ENCODE measurements around the gene DLEC1.
"Not testable (repeated sequence)": the region's sequence is repeated elsewhere in the genome, so short reads cannot be mapped to it uniquely, and the experiment has no call there.

Gene DLEC1

DNA sequence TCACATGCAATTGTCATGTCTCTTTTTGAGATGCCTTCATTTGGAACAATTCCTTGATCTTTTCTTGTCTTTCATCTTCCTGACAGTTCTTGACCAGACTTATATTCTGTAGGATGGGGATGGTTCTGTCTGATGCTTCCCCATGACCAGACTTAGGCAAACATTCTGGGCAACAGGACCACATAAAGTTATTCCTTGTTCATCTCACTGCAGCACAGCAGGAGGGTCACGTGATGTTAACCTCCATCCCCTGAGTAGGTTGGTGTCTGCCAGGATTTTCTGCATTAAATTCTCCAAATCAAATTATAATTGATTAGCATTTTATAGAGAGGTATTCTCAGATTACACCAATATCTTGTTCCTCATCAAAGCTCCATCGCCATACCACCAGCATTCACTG, 7.8 kb downstream of the DLEC1 start:
- DNase-seq: no peak

DNA sequence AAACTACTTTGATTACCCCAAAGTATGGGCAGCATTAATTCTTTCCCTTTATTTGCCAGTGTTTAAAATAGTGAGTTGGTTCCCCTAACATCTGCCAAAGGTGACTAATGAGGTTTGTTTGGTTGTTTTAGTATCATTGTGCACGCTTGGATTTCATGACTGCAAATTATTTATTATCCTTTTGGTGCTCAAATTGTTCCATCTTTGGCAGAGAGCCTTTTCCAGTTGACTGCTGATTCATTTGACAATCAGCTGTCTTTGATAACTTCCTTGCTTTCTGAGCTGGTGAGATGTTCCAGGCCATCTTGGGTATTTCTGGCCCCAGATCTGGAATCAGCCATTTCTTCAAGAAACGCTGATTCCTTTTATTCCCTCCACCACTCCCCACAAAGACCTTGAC, 8.9 kb downstream of the DLEC1 start:
- DNase-seq: no peak

DNA sequence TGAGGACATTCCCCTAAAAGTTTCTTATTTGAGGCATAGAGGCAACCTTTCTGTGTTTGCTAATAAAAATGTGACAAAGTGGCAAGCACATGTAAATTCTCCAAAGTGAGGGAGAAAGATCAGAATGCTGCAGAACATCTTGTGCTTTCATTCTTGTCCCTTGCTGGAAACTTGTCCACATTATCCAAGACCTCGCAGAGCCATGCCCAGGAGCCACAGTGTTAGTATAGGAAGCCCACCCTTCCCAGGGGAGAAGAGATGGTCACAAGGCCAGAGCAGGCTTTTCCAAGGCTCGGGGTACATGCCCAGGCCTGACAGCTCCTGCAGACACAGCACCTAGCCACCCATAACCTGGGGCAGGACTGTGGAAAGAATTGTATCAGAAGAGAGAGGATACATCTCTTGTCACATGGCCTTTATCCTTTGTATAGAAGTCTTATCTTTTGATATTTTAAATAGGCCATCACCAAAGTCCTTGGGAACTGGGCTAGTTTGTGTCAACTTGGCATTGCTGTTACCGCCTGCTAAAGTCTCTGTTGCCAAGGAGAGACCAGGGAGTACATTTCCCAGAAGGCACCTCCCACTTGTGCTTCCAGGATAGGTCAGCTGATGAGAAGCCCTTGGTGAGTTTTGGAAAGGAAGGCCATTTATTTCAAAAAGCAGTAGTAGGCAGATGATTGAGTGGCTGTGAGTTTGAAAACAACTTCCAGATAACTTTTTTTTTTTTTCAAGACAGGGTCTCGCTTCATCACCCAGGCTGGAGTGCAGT, 10.5 kb downstream of the DLEC1 start:
- no peak for DNase-seq

DNA sequence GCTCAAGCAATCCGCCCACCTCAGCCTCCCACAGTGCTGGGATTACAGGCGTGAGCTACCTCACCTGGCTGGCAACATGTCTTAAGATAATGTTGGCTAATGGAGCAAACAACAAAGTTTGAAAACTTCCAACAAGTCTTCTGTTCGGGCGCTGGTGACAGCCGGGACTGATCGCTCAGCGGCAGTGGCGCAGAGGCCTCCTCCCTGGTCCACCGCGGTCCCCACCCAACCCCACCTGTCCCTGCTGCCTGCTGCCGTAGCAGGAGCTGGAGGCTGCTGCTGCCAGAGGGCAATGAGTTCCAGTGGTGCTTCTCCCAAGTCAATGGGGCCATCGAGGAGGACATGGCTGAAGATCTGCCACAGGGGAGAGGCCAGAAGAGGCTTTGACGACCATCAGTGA, 12.1 kb downstream of the DLEC1 start:
- no peak for DNase-seq

DNA sequence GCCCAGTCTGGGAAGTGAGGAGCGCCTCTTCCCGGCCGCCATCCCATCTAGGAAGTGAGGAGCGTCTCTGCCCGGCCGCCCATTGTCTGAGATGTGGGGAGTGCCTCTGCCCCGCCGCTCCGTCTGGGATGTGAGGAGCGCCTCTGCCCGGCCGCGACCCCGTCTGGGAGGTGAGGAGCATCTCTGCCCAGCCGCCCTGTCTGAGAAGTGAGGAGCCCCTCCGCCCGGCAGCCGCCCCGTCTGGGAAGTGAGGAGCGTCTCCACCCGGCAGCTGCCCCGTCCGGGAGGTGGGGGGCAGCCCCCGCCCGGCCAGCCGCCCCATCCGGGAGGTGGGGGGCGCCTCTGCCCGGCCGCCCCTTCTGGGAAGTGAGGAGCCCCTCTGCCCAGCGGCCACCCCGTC, 14.3 kb downstream of the DLEC1 start:
- DNase-seq: not testable (repeated sequence)

DNA sequence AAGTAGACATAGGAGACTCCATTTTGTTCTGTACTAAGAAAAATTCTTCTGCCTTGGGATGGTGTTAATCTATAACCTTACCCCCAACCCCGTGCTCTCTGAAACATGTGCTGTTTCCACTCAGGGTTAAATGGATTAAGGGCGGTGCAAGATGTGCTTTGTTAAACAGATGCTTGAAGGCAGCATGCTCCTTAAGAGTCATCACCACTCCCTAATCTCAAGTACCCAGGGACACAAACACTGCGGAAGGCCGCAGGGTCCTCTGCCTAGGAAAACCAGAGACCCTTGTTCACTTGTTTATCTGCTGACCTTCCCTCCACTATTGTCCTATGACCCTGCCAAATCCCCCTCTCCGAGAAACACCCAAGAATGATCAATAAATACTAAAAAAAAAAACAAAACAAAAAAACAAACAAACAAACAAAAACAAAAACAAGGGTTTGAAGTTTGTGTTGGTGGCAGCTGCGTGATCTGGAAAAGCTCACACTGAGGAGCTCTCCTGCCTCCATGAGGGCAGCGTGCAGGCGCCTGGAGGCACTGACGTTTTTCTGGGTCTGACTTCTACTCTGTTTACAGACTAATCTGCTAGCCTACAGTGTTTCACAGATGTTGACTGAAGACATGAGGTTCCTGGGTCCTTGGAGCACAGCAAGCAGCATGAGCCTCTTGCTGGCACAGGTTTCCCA, 14.9 kb downstream of the DLEC1 start:
- DNase-seq: not testable (repeated sequence)

DNA sequence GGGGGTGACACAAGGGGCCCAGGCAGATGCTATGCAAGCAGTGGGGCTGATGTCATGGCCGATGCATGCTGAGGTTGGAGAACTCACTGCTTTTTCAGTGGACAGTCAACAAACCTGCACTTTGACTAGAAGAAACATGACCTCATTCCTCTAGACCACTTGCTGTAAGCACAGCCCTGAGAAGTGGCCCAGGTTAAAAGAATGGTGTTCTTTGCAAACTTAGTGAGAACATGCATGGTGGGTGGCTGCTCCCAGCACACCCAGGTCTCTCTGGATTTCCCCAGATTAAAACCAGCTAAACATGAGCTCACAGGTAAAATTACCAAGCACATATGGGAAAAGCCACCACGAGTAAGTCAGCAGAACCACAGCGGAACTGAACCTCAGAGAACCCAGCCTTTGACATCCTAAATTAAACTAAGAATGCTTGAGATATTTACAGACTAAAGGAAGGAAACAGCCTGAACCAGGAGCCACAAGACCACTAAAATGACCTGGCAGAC, 15.5 kb downstream of the DLEC1 start:
- no peak for DNase-seq

DNA sequence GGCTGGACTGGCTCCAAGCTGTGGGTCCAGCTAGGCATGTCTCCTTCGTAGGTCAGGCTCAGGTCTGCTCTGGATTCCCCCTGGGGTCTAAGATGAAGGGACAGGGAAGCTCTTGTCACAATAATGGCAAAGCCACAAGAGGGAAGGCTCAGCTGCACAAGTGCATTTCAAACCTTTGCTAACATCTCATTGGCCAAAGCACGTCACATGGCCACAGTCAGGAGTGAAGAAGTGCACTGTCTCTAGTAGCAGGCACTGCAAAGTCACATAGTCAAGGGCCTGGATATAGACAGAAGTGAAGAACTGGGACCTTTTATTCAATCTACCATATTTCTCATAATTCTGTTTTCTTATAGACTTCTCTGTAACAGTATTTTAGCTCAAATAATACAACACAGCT, 20.1 kb downstream of the DLEC1 start:
- no peak for DNase-seq

DNA sequence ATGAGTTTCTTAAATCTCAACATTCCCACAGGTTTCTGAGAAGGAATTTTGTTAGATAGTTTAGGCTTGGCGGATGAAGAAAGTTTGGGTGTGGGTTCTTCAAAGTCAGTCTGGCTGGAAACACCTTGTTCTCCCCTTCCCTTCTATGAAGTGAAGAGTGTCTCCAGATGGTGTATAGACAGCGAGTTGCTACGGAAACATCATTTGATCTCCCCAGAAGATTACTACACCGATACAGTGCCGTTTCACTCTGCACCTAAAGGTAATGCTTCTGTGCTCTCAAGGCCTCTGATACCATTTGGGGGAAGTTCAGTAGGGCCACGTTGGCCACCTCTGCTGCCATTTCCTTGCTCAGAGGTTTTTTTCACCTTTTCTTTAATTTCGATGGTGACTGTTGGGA, 20.6 kb downstream of the DLEC1 start:
- DNase-seq: no peak

DNA sequence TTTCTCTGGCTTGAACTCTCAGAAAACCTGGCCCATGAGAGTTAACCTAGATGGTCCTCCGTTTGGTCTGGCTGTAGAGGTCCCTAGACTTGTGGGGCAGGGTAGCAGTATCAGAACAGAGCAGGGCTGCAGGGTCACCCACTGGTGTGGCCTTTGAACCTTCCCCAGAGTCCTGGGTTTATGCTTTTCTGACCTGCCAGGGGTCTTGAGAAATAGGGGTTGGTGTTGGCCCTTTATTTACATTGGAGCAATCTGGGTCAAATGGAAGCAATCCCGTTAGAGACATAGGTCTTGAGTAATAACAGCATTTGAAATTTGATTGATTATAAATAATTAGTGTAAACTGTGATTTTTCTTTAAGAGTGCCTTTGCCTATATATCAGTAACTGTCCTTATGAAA, 23.8 kb downstream of the DLEC1 start:
- DNase-seq: no peak

DNA sequence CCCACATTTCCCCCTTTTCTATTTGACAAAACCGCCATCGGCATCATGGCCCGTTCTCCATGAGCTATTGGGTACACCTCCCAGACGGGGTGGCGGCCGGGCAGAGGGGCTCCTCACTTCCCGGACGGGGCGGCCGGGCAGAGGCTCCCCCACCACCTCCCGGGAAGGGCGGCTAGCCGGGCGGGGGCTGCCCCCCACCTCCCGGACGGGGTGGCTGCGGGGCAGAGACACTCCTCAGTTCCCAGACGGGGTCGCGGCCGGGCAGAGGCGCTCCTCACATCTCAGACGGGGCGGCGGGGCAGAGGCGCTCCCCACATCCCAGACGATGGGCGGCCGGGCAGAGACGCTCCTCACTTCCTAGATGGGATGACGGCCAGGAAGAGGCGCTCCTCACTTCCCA, 25.4 kb downstream of the DLEC1 start:
- not testable (repeated sequence) for DNase-seq

DNA sequence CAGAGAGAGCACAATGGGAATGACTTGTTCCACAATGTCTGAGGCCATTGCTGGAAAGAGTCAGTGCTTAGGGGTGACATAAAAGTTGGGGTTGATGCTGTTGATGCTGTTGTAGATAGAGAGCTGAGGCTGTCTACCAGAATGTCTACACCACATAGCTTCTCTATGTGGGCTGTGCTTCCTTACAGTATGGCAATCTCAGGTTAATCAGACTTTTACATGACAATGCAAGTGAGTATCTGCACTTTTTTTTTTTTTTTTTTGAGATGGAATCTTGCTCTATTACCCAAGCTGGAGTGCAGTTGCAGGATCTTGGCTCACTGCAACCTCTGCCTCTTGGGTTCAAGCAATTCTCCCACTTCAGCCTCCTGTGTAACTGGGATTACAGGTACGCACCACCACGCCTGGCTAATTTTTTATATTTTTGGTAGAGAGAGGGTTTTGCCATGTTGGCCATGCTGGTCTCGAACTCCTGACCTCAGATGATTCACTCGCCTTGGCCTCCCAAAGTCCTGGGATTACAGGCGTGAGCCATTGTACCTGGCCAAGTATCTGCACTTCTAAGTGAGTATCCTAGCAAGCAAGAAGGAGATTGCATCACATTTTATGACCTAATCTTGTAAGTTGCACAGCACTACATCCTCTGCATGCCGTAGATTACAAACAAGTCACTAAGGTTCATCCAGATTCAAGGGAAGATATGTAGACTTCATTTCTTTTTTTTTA, 28.7 kb downstream of the DLEC1 start:
- DNase-seq: no peak

DNA sequence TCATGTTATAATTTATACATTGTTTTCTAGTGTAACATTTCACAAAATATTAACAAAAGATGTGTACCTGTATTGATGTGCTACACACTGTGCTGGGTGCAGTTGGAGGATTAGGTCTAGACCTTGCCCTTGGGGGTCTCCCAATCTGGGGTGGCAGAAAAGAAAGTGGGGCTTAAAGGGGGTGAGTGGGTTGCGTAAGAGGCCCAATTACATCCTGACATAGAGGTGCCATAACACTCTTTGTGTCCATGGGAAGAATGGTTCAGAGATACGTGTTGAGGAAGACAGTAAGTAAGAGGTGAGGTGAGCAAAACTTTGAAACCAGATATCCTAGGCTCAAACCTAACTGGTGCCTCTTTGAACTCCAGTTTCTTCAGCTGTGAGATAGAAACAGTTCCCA, 31.0 kb downstream of the DLEC1 start:
- DNase-seq: no peak

DNA sequence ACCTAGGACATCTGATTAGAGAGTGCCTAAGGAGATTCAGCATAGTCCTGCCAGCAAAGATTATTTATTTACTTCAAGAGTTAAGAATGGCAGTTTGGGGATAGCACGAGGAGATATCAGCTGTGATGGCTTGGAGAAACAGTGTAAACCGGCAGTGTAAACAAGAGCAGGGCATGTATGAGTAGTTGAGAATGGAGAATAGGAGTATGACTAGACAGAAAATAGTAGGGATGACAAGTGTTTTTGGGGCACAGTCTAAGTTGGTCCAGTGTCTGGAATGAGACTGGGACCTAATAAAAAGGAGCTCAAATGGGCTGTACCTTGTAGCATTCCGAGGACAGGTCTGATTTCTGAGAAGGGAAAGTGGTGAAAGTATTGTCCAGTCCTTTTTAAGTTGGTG, 38.1 kb downstream of the DLEC1 start:
- DNase-seq: not testable (repeated sequence)

DNA sequence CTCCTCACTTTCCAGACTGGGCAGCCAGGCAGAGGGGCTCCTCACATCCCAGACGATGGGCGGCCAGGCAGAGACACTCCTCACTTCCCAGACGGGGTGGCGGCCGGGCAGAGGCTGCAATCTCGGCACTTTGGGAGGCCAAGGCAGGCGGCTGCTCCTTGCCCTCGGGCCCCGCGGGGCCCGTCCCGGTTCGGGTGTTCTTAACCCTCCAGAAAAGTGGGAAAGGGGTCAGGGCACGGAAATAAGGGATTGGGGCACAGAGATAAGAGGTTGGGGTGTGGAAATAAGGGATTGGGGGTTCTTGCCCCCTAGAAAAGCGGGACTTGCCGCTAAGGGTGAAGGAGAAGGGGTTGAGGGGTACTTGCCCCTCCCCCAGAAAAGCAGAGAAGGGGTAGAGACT, 43.3 kb downstream of the DLEC1 start:
- DNase-seq: not testable (repeated sequence)

DNA sequence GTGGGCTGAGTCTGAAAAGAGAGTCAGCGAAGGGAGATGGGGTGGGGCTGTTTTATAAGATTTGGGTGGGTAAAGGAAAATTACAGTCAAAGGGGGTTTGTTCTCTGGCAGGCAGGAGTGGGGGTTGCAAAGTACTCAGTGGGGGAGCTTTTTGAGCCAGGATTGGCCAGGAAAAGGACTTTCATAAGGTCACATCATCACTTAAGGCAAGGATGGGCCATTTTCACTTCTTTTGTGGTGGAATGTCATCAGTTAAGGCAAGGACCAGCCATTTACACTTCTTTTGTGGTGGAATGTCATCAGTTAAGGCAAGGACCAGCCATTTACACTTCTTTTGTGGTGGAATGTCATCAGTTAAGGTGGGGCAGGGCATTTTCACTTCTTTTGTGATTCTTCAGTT, 44.2 kb downstream of the DLEC1 start:
- not testable (repeated sequence) for DNase-seq

DNA sequence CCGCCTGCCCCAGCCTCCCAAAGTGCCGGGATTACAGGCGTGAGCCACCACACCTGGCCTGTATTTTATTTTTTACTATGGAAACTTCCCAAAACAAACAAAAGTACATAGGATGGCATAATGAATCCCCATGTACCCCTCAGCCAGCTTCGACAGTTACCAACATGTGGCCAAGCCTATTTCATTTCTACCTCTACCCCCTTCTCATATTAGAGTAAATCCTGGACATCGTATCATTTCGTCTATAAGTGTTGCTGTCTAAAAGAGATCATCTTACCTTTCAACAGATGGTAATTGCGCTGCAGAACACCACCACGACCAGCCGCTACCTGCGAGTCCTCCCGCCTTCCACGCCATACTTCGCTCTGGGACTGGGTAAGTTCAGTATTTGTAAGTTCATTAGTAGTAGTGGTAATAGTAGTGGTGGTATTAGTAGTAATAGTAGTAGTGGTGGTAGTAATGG, 44.9 kb downstream of the DLEC1 start:
- DNase-seq: no peak

DNA sequence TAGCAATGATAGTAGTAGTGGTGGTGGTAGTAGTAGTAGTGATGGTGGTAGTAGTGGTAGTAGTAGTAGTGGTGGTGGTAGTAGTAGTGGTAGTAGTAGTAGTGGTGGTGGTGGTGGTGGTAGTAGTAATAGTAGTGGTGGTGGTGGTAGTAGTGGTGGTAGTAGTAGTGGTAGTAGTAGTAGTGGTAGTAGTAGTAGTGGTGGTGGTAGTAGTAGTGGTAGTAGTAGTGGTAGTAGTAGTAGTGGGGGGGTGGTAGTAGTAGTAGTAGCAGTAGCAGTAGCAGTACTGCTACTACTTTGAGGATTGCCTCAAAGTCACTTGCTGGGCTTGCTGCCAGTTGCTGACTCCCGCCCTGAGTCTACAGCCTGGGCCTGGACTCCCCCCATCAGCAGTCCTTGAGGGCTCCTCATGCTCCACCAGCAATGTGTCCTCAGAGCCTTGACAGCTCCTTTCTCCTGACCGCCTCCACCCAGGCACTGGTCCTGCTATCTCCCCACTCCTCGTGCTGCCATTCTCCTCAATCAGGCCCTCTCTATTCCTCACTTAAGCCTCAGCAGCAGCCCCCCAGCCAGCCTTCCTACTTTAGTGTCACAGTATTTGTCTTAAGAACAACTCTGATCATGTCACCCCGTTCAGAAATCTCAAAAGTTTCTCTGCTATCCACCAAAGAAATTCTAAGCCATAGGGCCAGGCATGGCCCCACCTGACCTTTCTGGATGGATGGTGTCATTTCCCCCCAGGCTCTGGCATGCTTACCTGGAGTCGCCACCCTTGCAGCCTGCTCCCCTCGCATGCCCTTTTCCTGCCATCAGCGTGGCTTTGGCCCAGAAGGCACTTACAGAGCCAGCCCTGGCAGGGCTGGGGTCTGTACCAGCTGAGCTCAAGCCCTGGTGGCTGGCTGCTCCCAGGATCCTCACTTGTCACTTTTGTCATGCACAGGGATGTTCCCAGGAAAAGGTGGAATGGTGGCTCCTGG, 45.6 kb downstream of the DLEC1 start:
- DNase-seq: no peak

DNA sequence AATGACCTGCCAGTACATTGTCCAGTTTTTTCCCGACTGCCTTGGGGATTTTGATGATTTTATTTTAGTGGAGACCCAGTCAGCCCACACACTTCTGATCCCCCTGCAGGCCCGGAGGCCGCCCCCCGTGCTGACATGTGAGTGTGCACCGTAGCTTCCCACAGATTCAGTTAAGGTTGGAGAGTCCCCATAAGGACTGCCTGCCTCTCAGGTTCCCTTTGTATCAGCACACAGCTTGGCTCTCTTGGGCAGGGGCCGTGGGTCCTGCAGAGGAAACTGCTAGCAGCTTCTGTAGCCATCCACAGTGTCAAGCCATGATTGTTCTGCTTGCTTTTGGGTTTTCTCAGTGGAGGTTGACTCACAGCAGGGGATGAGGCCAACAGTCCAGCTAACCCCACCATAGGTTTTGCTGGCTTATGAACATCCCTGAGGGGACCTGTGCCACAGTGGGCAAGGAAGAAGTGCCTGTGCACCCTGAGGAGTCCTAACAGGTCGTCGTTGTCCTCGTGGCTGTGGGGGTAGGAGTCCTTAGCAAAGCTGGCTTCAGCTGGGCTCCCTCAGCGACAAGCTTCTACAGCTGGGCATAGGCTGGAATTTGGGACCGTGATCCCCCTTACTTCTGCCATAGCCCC, 46.4 kb downstream of the DLEC1 start:
- no peak for DNase-seq

DNA sequence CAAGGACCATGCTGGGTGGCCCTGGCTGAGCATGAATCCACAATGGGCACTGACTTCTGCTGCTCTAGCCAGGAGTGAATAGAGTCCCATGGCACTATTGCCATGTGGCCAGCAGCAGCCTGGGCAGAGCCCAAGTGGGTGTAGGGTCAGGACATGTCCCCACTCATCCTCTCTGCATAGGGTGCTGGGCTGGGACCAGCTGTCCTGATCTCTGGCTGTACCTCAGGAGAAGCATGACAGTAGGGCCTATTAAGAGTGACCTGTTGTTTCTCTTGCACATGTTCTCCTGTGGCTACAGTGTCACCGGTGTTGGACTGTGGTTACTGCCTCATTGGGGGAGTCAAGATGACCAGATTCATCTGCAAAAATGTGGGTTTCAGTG, 46.9 kb downstream of the DLEC1 start:
- no peak for DNase-seq

DNA sequence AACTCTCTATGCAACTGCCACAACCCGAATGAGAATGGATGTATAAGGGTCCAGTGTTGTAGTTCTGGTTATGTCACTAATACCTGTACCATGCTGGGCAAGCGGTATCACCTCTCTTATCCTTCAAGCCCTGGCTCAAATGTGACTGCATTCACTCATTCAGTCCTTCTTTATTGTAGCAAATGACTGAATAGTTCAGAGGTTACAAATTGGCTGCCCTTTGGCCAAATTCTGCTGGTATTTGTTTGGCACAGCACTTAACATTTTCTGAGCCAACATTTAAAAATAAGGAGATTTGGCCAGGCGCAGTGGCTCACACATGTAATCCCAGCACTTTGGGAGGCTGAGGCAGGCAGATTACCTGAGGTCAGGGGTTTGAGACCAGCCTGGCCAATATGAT, 47.5 kb downstream of the DLEC1 start:
- DNase-seq: no peak

DNA sequence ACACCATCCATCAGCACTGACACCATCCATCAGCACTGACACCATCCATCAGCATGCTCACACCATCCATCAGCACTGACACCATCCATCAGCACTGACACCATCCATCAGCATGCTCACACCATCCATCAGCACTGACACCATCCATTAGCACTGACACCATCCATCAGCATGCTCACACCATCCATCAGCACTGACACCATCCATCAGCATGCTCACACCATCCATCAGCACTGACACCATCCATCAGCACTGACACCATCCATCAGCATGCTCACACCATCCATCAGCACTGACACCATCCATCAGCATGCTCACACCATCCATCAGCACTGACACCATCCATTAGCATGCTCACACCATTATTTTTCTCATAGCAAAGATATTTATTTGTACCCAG, 48.3 kb downstream of the DLEC1 start:
- not testable (repeated sequence) for DNase-seq

Data from effector CD8-positive, alpha-beta T cell (primary cell).